Neuronal stem cell (in vitro differentiated cells): ENCODE measurements around the gene ZFAND3.

Experiments
- DNase-seq: peaks from one replicate; pipeline ENCODE4 v3.0.0-alpha.2; 2013; ENCODE audit warnings: low spot score
- H2AFZ ChIP-seq: one replicate; pipeline ENCODE4 v1.6.1; 2013; ENCODE audit warnings: mild to moderate bottlenecking, low read length, inconsistent platforms
- H2AK5ac ChIP-seq: 2 replicates; pipeline ENCODE4 v1.6.1; 2013; ENCODE audit warnings: low read depth, mild to moderate bottlenecking, inconsistent platforms, low read length, moderate library complexity, mixed read lengths
- H2BK120ac ChIP-seq: 2 replicates; pipeline ENCODE4 v1.6.1; 2013; ENCODE audit warnings: low read depth, mild to moderate bottlenecking, inconsistent platforms, low read length, moderate library complexity, mixed read lengths
- H2BK12ac ChIP-seq: one replicate; pipeline ENCODE4 v1.6.1; 2013; ENCODE audit warnings: low read length, inconsistent platforms
- H2BK15ac ChIP-seq: 2 replicates; pipeline ENCODE4 v1.6.1; 2013; ENCODE audit warnings: mild to moderate bottlenecking, low read length, inconsistent platforms, mixed read lengths
- H2BK5ac ChIP-seq: one replicate; pipeline ENCODE4 v1.6.1; 2013; ENCODE audit warnings: inconsistent platforms, mild to moderate bottlenecking, low read length, moderate library complexity
- H3K14ac ChIP-seq: one replicate; pipeline ENCODE4 v1.6.1; 2013; ENCODE audit warnings: low read length, inconsistent platforms
- H3K18ac ChIP-seq: 2 replicates; pipeline ENCODE4 v1.6.1; 2013; ENCODE audit warnings: low read length, inconsistent platforms
- H3K23ac ChIP-seq: 2 replicates; pipeline ENCODE4 v1.6.1; 2013; ENCODE audit warnings: low read depth, mild to moderate bottlenecking, mixed read lengths, low read length, inconsistent platforms; ENCODE audit not compliant: poor library complexity
- H3K27ac ChIP-seq: replicated peaks from 3 replicates; pipeline ENCODE4 v1.5.1; 2013; ENCODE audit warnings: low read length, inconsistent platforms
- H3K27me3 ChIP-seq, 3 experiments: 2 replicates each; pipeline ENCODE4 v1.6.1; 2013; ENCODE audit warnings: low read length in 3 of 3, mild to moderate bottlenecking in 2 of 3, inconsistent platforms in 1 of 3, low read depth in 1 of 3, mixed read lengths in 1 of 3, moderate library complexity in 1 of 3; ENCODE audit not compliant: control insufficient read depth in 3 of 3, insufficient read depth in 3 of 3
- H3K36me3 ChIP-seq, 2 donors: replicated peaks in 1 of 2; 2 replicates each; pipeline ENCODE4 v1.6.1; 2013; ENCODE audit warnings: low read length in 2 of 2; ENCODE audit not compliant: control insufficient read depth in 2 of 2, insufficient read depth in 2 of 2
- H3K4ac ChIP-seq: 2 replicates; pipeline ENCODE4 v1.6.1; 2013; ENCODE audit warnings: inconsistent platforms, mild to moderate bottlenecking, low read length, moderate library complexity
- H3K4me1 ChIP-seq, 2 donors: 1 replicate in 1 of 2; 2 replicates in 1 of 2; pipeline ENCODE4 v1.6.1; 2013; ENCODE audit warnings: low read length in 2 of 2, low read depth in 1 of 2; ENCODE audit not compliant: control insufficient read depth in 2 of 2, insufficient read depth in 1 of 2
- H3K4me2 ChIP-seq: one replicate; pipeline ENCODE4 v1.6.1; 2013; ENCODE audit warnings: mild to moderate bottlenecking, low read length, inconsistent platforms; ENCODE audit not compliant: insufficient read depth, poor library complexity, severe bottlenecking
- H3K4me3 ChIP-seq, 2 donors: 2 replicates each; pipeline ENCODE4 v1.5.1; 2013; ENCODE audit warnings: low read length in 2 of 2, mild to moderate bottlenecking in 2 of 2, inconsistent platforms in 1 of 2, moderate library complexity in 1 of 2
- H3K79me1 ChIP-seq: one replicate; pipeline ENCODE4 v1.6.1; 2013; ENCODE audit warnings: low read depth, mild to moderate bottlenecking, inconsistent platforms, low read length, moderate library complexity
- H3K9ac ChIP-seq: one replicate; pipeline ENCODE4 v1.6.1; 2013; ENCODE audit warnings: mild to moderate bottlenecking, low read depth, low read length, inconsistent platforms; ENCODE audit not compliant: poor library complexity
- H3K9me3 ChIP-seq, 2 donors: replicated peaks in 1 of 2; 2 replicates each; pipeline versions ENCODE3 to v1.6.1; 2013; ENCODE audit warnings: low read length in 2 of 2, mild to moderate bottlenecking in 2 of 2, inconsistent platforms in 1 of 2, low read depth in 1 of 2, mixed read lengths in 1 of 2, moderate library complexity in 1 of 2; ENCODE audit not compliant: control insufficient read depth in 2 of 2, insufficient read depth in 1 of 2
- H4K8ac ChIP-seq: one replicate; pipeline ENCODE4 v1.6.1; 2013; ENCODE audit warnings: low read depth, mild to moderate bottlenecking, inconsistent platforms, low read length, moderate library complexity
- H4K91ac ChIP-seq: one replicate; pipeline ENCODE4 v1.6.1; 2013; ENCODE audit warnings: low read length, low read depth, mild to moderate bottlenecking, inconsistent platforms; ENCODE audit not compliant: poor library complexity
- WGBS, 2 donors: extraction: QIAGEN DNeasy Blood & Tissue Kit; methylation state at CpG; one replicate each; pipeline ENCODE4 v1.1.7; 2013; ENCODE audit warnings: missing lambda C conversion rate in 2 of 2, mixed read lengths in 1 of 2; ENCODE audit not compliant: insufficient read length in 2 of 2, insufficient replicate concordance in 1 of 2; ENCODE audit errors: extremely low coverage in 2 of 2; 5-methylcytosine and 5-hydroxymethylcytosine counted together

ZFAND3 gene

GRCh38 chr6:37897818-37898515 is 78.4 kb downstream of the ZFAND3 start:
- H3K4ac ChIP-seq = no peak overlapping the region
- no peak overlapping the region for H3K27ac ChIP-seq
- H3K4me1 ChIP-seq = no peaks in the 10 kb centered on the region
- no CpG with 5 or more reads among the region's 4 CpGs for WGBS, 2 donors
- H3K79me1 ChIP-seq = no peaks in the 10 kb centered on the region
- DNase-seq = no peak
- no peak overlapping the region for H2AK5ac ChIP-seq
- H4K91ac ChIP-seq = no peak overlapping the region
- peaks cover 0 to 4% of the 10 kb centered on the region in 2 donors for H3K9me3 ChIP-seq
- no peak overlapping the region for H3K4me3 ChIP-seq
- H3K4me2 ChIP-seq = no peak overlapping the region
- peaks cover 0 to 2% of the 10 kb centered on the region in 2 donors for H3K36me3 ChIP-seq
- no peak overlapping the region for H3K9ac ChIP-seq
- H3K18ac ChIP-seq = no peak overlapping the region
- no peak overlapping the region for H4K8ac ChIP-seq
- H3K23ac ChIP-seq = no peak overlapping the region
- no peaks in the 10 kb centered on the region for H3K27me3 ChIP-seq
- no peak overlapping the region for H2BK5ac ChIP-seq
- H2BK15ac ChIP-seq = no peak overlapping the region
- no peak overlapping the region for H2BK12ac ChIP-seq
- H2AFZ ChIP-seq = no peak overlapping the region
- no peak overlapping the region for H2BK120ac ChIP-seq
- H3K14ac ChIP-seq = no peak overlapping the region

- Histone ChIP-seq H3K4me1 (peaks cover 0 to 4% of the 10 kb centered on the region in 2 donors), H2BK12ac (no peak overlapping the region), H2AFZ (no peak overlapping the region), H2BK5ac (no peak overlapping the region), H3K4me2 (no peak overlapping the region), H3K4me3 (no peak overlapping the region), H2BK120ac (no peak overlapping the region), H3K27me3 (no peaks in the 10 kb centered on the region), H3K79me1 (peaks cover 2% of the 10 kb centered on the region), H2BK15ac (no peak overlapping the region), H3K4ac (no peak overlapping the region), H3K14ac (no peak overlapping the region), H3K9me3 (peaks cover 0 to 3% of the 10 kb centered on the region in 2 donors), H2AK5ac (no peak overlapping the region), H3K36me3 (no peaks in the 10 kb centered on the region), H4K91ac (no peak overlapping the region), H3K27ac (no peak overlapping the region), H3K18ac (no peak overlapping the region), H3K23ac (no peak overlapping the region), H3K9ac (no peak overlapping the region), H4K8ac (no peak overlapping the region)
- WGBS, 2 donors = no CpG with 5 or more reads among the region's 9 CpGs
- no peak for DNase-seq
Observed at GRCh38 chr6:37903351-37904340, 84.1 kb downstream of the ZFAND3 start.

GRCh38 chr6:37904590-37904989 is 85.1 kb downstream of the ZFAND3 start:
- H3K79me1 ChIP-seq = peaks cover 2% of the 10 kb centered on the region
- no peak overlapping the region for H2BK15ac ChIP-seq
- H3K9me3 ChIP-seq = peaks cover 0 to 3% of the 10 kb centered on the region in 2 donors
- H3K4me3 ChIP-seq = no peak overlapping the region
- WGBS, 2 donors = no CpG with 5 or more reads among the region's 3 CpGs
- H3K14ac ChIP-seq = no peak overlapping the region
- no peak for DNase-seq
- no peak overlapping the region for H3K4ac ChIP-seq
- no peak overlapping the region for H2BK12ac ChIP-seq
- H2BK120ac ChIP-seq = no peak overlapping the region
- H3K27me3 ChIP-seq = no peaks in the 10 kb centered on the region
- H3K4me2 ChIP-seq = no peak overlapping the region
- H3K4me1 ChIP-seq = peaks cover 0 to 4% of the 10 kb centered on the region in 2 donors
- no peaks in the 10 kb centered on the region for H3K36me3 ChIP-seq
- no peak overlapping the region for H4K91ac ChIP-seq
- no peak overlapping the region for H2BK5ac ChIP-seq
- H4K8ac ChIP-seq = no peak overlapping the region
- H3K9ac ChIP-seq = no peak overlapping the region
- no peak overlapping the region for H3K27ac ChIP-seq
- H2AFZ ChIP-seq = no peak overlapping the region
- no peak overlapping the region for H3K23ac ChIP-seq
- H2AK5ac ChIP-seq = no peak overlapping the region
- no peak overlapping the region for H3K18ac ChIP-seq

- no peak overlapping the region for H3K14ac ChIP-seq
- H4K91ac ChIP-seq = no peak overlapping the region
- H3K23ac ChIP-seq = no peak overlapping the region
- no peak overlapping the region for H3K4me2 ChIP-seq
- no peaks in the 10 kb centered on the region for H3K27me3 ChIP-seq
- no peak overlapping the region for H3K18ac ChIP-seq
- H3K36me3 ChIP-seq = no peaks in the 10 kb centered on the region
- H2BK12ac ChIP-seq = no peak overlapping the region
- no peak for DNase-seq
- peaks cover 0 to 3% of the 10 kb centered on the region in 2 donors for H3K9me3 ChIP-seq
- H3K4me3 ChIP-seq = no peak overlapping the region
- no CpG with 5 or more reads among the region's 4 CpGs for WGBS, 2 donors
- H3K4ac ChIP-seq = no peak overlapping the region
- H3K4me1 ChIP-seq = peaks cover 0 to 4% of the 10 kb centered on the region in 2 donors
- no peak overlapping the region for H2AK5ac ChIP-seq
- no peak overlapping the region for H4K8ac ChIP-seq
- H3K9ac ChIP-seq = no peak overlapping the region
- no peak overlapping the region for H2BK15ac ChIP-seq
- H2BK5ac ChIP-seq = no peak overlapping the region
- H3K27ac ChIP-seq = no peak overlapping the region
- H3K79me1 ChIP-seq = peaks cover 2% of the 10 kb centered on the region
- H2AFZ ChIP-seq = no peak overlapping the region
- no peak overlapping the region for H2BK120ac ChIP-seq
Observed at GRCh38 chr6:37906121-37906520, 86.6 kb downstream of the ZFAND3 start.
